GM19099 (cell line): Measurements from ENCODE around the gene CAMTA1.

Experiments
- POLR2A ChIP-seq: IDR thresholded peaks from 3 replicates; pipeline ENCODE4 v1.6.1; 2011; ENCODE audit warnings: low read depth; ENCODE audit not compliant: insufficient read length; ENCODE audit errors: extremely low read depth

The CAMTA1 gene

DNA sequence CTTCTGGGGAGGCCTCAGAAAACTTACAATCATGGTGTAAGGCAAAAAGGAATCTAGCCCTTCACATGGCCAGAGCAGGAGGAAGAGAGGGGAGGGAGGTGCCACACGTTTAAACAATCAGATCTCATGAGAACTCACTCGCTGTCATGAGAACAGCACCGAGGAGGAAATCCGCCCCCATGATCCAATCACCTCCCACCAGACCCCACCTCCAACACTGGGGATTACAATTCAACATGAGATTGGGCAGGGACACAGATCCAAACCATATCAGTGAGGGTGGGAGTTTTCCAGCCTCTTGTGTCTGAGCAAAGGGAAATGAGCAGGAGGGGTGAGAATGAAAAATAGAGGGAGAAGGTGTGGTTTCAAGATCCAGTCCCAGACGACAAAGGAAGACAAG, 503.7 kb downstream of the CAMTA1 start:
- TF ChIP-seq POLR2A = no peak

- TF ChIP-seq POLR2A = no peak
Measured at GRCh38 chr1:7289694-7290093, 504.4 kb downstream of the CAMTA1 start.

DNA sequence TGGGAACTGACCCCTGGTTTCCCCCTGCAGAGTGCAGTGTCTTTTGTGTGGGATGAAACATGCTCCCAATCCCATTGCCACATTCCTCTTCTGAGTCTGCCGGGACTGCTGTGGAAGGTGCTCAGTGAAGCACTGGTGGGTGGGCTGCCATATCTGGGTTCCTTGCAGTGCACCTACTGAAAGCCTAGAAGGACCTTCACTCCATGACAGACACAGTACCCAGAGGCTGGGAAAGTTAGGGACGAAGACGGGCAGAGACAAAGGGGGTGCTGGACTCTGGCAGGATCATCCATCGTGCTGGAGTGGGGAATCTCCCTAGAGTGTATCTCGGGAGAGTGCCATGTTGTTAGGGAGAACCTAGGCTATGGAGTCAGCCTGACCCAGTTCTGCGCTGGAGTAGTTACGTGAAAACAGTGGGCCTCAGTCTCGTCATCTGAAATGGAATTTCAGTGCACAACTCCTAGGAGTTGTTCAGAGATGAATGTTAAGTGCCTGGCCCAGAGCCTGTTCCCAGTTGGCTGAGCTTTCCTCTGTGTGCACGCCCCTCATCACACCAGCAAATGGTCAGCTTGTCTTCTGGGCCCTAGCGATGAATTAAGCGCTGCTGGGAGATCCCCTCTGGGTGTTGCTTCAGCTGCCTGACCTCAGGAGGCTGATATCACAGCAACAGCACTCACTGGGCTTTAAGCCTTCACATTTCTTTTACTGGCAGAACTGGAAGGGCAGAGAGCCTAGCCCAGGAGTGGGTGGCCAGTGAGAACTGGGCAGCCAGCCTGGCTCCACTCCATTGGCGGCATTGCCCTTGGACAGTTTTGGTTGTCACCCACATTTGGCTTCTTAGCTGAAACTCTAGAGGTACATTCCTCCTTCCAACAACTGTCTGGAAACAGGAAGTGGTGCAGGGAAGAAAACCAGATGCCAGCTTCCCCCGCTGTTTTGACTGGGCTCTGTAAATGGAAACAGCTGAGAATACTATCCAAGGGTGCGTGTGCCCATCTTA, 506.0 kb downstream of the CAMTA1 start:
- TF ChIP-seq POLR2A = no peak

DNA sequence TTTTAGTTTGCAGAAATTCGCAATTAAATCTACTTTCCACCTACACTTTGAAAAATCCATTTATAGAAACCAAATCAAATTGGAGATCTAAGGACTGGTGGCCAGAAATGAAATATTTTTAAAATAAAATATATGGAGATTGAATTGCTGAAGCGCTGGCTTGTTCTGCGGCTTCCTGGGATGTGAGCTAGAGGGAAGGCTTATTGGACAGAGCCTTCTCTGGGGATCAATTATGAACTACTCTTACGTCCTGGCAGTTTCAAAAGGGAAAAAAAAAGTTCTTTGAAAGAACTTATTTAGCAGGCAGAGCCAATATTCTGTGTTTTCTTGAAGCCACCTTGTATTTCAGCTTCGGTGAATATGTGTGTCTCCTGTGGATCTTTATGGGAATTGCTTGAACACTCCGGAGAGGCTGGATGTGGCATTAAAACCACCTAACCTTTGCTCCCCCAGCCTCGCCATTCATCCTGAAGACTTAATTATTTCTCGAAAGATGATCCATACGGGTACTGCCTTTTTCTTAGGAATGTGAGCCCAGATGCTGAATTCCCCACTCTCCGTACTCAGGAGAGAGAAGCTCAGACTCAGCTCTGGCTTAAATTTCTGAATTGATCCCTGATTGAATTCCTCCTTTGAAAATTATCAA, 506.9 kb downstream of the CAMTA1 start:
- TF ChIP-seq POLR2A = no peak

DNA sequence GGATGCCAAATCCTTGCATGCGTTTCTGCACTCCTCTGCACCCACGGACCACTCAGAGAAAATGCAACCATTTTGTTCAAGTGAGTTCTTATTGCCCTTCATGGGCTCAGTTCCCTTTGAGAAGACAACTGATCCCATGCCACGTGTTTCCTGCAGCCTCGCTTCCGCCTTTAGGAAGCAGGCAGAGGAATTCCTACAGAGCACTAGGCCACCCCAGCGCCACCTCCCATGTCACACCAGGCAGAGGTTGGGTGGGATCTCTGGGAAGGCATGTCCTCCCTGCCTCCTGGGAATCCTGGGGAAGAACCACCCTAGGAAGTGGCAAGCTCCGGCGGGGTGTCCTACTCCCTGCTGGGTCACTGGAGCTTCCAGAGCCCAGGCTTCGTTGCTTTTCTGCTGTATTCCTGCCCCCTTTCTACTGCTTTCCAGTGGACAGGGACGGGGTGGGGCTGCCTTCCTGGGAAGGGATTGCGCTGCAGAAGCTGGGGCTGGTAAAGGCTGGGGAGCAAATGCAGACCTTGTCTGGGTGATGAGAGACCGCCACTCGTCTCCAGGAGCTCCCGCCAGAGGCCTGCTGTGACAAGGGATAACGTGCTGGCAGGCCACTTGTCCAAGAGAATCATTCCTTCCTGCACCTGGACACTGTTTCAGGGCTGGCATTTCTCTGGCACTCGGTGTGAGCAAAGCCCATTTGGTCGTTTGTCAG, 507.6 kb downstream of the CAMTA1 start:
- no peak for TF ChIP-seq POLR2A

DNA sequence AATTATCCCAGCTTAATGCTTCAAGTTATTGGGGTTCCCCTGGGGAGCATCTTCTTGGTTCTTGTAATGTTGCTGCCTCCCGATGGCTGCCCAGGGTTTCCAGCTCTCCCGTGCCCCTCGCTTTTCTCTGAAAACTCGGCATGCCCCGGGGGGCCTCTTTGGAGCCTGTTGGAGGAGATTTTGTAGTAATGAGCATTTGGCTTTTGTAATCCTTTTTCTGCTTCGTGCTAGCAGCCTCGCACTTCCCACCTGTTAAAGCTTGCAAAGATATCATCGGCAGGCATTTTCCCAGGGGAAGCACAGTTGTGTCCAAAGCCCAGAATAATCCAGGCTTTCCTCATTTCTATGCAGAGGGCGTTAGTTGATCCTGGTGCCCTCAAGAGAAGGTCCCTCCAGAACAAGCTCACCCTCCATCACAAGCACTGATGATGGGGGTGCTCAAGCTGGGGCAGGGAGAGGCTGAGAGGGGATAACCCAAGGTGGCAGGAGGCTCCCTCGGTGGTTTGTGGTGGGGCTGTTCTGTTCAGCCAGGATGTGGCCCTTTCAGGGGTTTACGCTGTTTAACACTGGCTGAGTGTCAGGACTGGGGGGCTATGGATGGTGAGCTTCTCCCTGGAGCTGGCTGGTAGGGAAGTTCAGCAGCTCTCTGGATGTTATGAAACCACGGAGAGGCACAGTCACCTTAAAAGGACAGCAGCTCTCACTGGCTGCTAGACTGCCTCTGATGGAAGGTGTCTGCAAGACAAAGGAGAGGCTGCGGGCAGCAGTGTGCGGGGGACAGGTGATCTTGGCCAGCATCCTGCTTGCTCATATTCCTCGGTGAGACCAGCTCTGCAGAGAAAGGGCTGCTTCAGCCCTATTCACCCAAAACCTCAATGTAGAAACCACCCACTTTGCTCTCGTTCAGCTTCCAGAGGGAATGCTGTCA, 508.7 kb downstream of the CAMTA1 start:
- TF ChIP-seq POLR2A = no peak

- no peak for TF ChIP-seq POLR2A
Measured at GRCh38 chr1:7294636-7295035, 509.4 kb downstream of the CAMTA1 start.

DNA sequence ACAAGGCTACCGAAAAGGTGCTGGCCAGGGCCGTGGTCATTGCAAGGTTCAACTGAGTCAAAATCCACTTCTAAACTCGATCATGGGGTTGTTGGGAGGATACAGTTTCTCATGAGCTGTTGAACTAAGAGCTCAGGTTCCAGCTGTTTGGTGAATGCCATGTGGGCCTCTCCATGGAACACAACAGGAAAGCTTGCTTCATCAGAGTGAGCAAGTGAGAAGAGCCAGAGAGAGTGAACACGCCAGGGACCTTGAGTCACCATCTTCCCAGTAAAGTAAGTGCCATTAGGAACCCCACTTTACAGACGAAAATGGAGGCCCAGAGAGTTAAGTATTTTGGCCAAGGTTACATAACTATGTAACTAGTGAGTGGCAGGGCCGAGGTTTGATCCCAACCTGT, 510.7 kb downstream of the CAMTA1 start:
- no peak for TF ChIP-seq POLR2A

- TF ChIP-seq POLR2A = no peak
Measured at GRCh38 chr1:7296968-7297367, 511.7 kb downstream of the CAMTA1 start.

GRCh38 chr1:7298145-7298544, 512.9 kb downstream of the CAMTA1 start:
- no peak for TF ChIP-seq POLR2A

DNA sequence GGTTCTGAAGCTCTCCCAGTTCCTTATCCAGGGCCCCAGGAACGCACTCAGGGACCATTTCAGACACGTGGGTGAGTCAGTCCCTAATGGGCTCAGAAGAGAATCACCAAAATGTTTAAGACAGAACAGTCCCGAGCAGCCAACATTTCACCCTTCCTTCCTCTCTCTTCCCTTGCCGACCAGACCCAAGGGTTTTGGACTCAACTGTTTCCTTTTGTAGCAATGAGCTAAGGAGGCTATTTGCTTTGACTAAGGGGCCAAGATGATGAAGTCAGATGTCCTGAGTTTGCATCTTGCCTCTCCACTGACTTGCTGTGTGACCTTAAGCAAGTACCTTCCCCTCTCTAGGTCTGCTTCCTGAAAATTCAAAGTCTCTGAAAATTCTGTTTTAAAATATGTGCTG, 513.5 kb downstream of the CAMTA1 start:
- TF ChIP-seq POLR2A = no peak

- TF ChIP-seq POLR2A = no peak
Measured at GRCh38 chr1:7299329-7299799, 514.1 kb downstream of the CAMTA1 start.

DNA sequence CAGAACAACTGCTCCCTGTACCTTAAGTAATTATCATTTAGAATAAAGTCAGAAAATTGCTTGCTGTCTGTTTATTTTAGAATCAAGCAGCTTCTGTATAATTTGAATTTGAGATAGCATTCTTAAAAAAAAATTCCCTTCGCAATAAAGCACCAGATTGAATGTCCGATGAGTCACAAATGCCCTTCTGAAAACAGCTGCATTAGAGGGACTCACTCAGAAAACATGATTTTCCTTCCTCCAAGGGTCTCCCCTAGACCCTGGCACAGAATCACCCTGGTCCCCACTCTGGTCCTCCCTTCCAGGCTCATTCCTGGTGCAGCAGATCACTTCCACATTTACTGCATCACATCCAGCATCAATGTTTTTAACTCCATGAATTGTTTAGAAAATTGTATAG, 514.7 kb downstream of the CAMTA1 start:
- no peak for TF ChIP-seq POLR2A
